Amniotic epithelial cell (primary cell): ENCODE data around the gene ZNF423.

Experiments
- DNase-seq: peaks from one replicate; pipeline ENCODE4 v3.0.0-alpha.2; 2010; ENCODE audit warnings: low read depth

The ZNF423 gene

GRCh38 chr16:49458656-49459445 lies 397.1 kb downstream of the ZNF423 start:
- DNase-seq, result no peak

GRCh38 chr16:49458243-49458642 lies 397.7 kb downstream of the ZNF423 start:
- DNase-seq, result no peak

- DNase-seq, result no peak
Measured at GRCh38 chr16:49457196-49457595, 398.7 kb downstream of the ZNF423 start.

GRCh38 chr16:49456763-49457162 lies 399.1 kb downstream of the ZNF423 start:
- DNase-seq, result no peak

- DNase-seq, result no peak
Measured at GRCh38 chr16:49455991-49456745, 399.7 kb downstream of the ZNF423 start.

- DNase-seq, result no peak
Measured at GRCh38 chr16:49455181-49455990, 400.5 kb downstream of the ZNF423 start.

- no peak for DNase-seq
Measured at GRCh38 chr16:49454426-49455180, 401.3 kb downstream of the ZNF423 start.

GRCh38 chr16:49453983-49454382 lies 401.9 kb downstream of the ZNF423 start:
- DNase-seq, result no peak

GRCh38 chr16:49453021-49453420 lies 402.9 kb downstream of the ZNF423 start:
- no peak for DNase-seq

GRCh38 chr16:49452578-49452977 lies 403.3 kb downstream of the ZNF423 start:
- no peak for DNase-seq

GRCh38 chr16:49452108-49452507 lies 403.8 kb downstream of the ZNF423 start:
- DNase-seq, result no peak

- no peak for DNase-seq
Measured at GRCh38 chr16:49446805-49447204, 409.1 kb downstream of the ZNF423 start.

- no peak for DNase-seq
Measured at GRCh38 chr16:49443576-49443975, 412.3 kb downstream of the ZNF423 start.

- no peak for DNase-seq
Measured at GRCh38 chr16:49442805-49443204, 413.1 kb downstream of the ZNF423 start.

- no peak for DNase-seq
Measured at GRCh38 chr16:49441366-49441780, 414.5 kb downstream of the ZNF423 start.

GRCh38 chr16:49440156-49441065 lies 415.5 kb downstream of the ZNF423 start:
- no peak for DNase-seq

- DNase-seq, result no peak
Measured at GRCh38 chr16:49439676-49440075, 416.2 kb downstream of the ZNF423 start.

GRCh38 chr16:49439050-49439449 lies 416.9 kb downstream of the ZNF423 start:
- no peak for DNase-seq
